Liver (tissue), 9 donors: Measurements from ENCODE around the gene FBXW5. TPM values are rescaled to one million over a fixed set of nuclear protein-coding genes. Genes with fewer than 3 reads are reported as not detected.

Source experiments
- DNase-seq: peaks from one replicate; pipeline ENCODE4 v3.0.0-alpha.2; 2017; ENCODE audit warnings: low spot score
- H3K27ac ChIP-seq, 2 donors: one replicate each; pipeline ENCODE4 v1.7.0; 2013; ENCODE audit warnings: inconsistent platforms in 2 of 2, low read length in 2 of 2, control low read depth in 1 of 2, low read depth in 1 of 2, mild to moderate bottlenecking in 1 of 2
- H3K27me3 ChIP-seq, 4 donors: one replicate each; pipeline versions ENCODE4 v1.6.1 to v1.7.0; 2013; ENCODE audit warnings: low read length in 3 of 4, inconsistent platforms in 1 of 4, mild to moderate bottlenecking in 1 of 4, moderate library complexity in 1 of 4; ENCODE audit not compliant: control insufficient read depth in 4 of 4, insufficient read depth in 4 of 4
- H3K36me3 ChIP-seq, 4 donors: one replicate each; pipeline versions ENCODE4 v1.6.1 to v1.7.0; 2013; ENCODE audit warnings: low read length in 3 of 4, mild to moderate bottlenecking in 3 of 4, low read depth in 1 of 4, moderate library complexity in 1 of 4; ENCODE audit not compliant: control insufficient read depth in 4 of 4, insufficient read depth in 3 of 4
- H3K4me1 ChIP-seq, 4 donors: one replicate each; pipeline versions ENCODE4 v1.6.1 to v1.7.0; 2013; ENCODE audit warnings: low read length in 3 of 4, mild to moderate bottlenecking in 3 of 4, moderate library complexity in 1 of 4; ENCODE audit not compliant: control insufficient read depth in 4 of 4, insufficient read depth in 4 of 4
- H3K4me3 ChIP-seq, 3 donors: one replicate each; pipeline versions ENCODE4 v1.6.1 to v1.7.0; 2013; ENCODE audit warnings: low read length in 3 of 3, control low read depth in 1 of 3, low read depth in 1 of 3, mild to moderate bottlenecking in 1 of 3
- H3K9ac ChIP-seq, 2 donors: one replicate each; pipeline ENCODE4 v1.7.0; 2013; ENCODE audit warnings: low read length in 2 of 2, mild to moderate bottlenecking in 2 of 2, moderate library complexity in 2 of 2, control low read depth in 1 of 2, low read depth in 1 of 2
- H3K9me3 ChIP-seq, 4 donors: one replicate each; pipeline versions ENCODE4 v1.6.1 to v1.7.0; 2013; ENCODE audit warnings: low read length in 3 of 4; ENCODE audit not compliant: control insufficient read depth in 4 of 4
- CTCF ChIP-seq: fragments of 150-350 bp; IDR thresholded peaks from 2 replicates; pipeline ENCODE4 v1.5.1; 2017; ENCODE audit warnings: improper control_type of control experiment, low read depth, low read length; ENCODE audit not compliant: missing input control
- EGR1 ChIP-seq, 2 donors: IDR thresholded peaks; 2 replicates each; pipeline ENCODE4 v1.6.1; 2016 to 2018; ENCODE audit warnings: antibody characterized with exemption in 2 of 2, low read depth in 2 of 2
- FOXA1 ChIP-seq: IDR thresholded peaks from 2 replicates; pipeline ENCODE4 v1.6.1; 2016; ENCODE audit warnings: antibody characterized with exemption
- HNF4A ChIP-seq, 2 donors: conservative IDR thresholded peaks; 2 replicates each; pipeline ENCODE4 v1.6.1; 2016; ENCODE audit warnings: antibody characterized with exemption in 2 of 2, mild to moderate bottlenecking in 2 of 2
- HNF4G ChIP-seq: IDR thresholded peaks from 2 replicates; pipeline ENCODE4 v1.6.1; 2016; ENCODE audit warnings: antibody characterized with exemption
- JUND ChIP-seq, 2 donors: IDR thresholded peaks; 2 replicates each; pipeline ENCODE4 v1.6.1; 2016; ENCODE audit warnings: antibody characterized with exemption in 2 of 2
- NR2F2 ChIP-seq: IDR thresholded peaks from 2 replicates; pipeline ENCODE4 v1.6.1; 2016; ENCODE audit warnings: antibody characterized with exemption
- RAD21 ChIP-seq, 2 donors: IDR thresholded peaks; 2 replicates each; pipeline ENCODE4 v1.6.1; 2016; ENCODE audit warnings: antibody characterized with exemption in 2 of 2, mild to moderate bottlenecking in 2 of 2
- REST ChIP-seq: IDR thresholded peaks from 2 replicates; pipeline ENCODE4 v1.6.1; 2016; ENCODE audit warnings: antibody characterized with exemption, mild to moderate bottlenecking
- RXRA ChIP-seq, 2 donors: IDR thresholded peaks; 2 replicates each; pipeline ENCODE4 v1.6.1; 2017 to 2018; ENCODE audit warnings: antibody characterized with exemption in 2 of 2, mild to moderate bottlenecking in 1 of 2
- SP1 ChIP-seq: IDR thresholded peaks from 2 replicates; pipeline ENCODE4 v1.6.1; 2018; ENCODE audit warnings: antibody characterized with exemption, mild to moderate bottlenecking
- TAF1 ChIP-seq: conservative IDR thresholded peaks from 2 replicates; pipeline ENCODE4 v1.6.1; 2016; ENCODE audit warnings: antibody characterized with exemption, mild to moderate bottlenecking
- YY1 ChIP-seq: IDR thresholded peaks from 2 replicates; pipeline ENCODE4 v1.6.1; 2016; ENCODE audit warnings: antibody characterized with exemption, mild to moderate bottlenecking
- ZBTB33 ChIP-seq: IDR thresholded peaks from 2 replicates; pipeline ENCODE4 v1.6.1; 2016; ENCODE audit warnings: antibody characterized with exemption
- WGBS: extraction: QIAGEN DNeasy Blood & Tissue Kit; methylation state at CpG from one replicate; pipeline ENCODE4 v1.1.7; 2013; 5-methylcytosine and 5-hydroxymethylcytosine counted together
- polyA plus RNA-seq, 2 donors: library from polyadenylated mRNA; stranded (reverse) in 1 of 2; unstranded in 1 of 2; fragments of 200-250 nt in 1 of 2; fragments of >200 nt in 1 of 2; fragmentation: Nextera tagmentation in 1 of 2; extraction: Ambion mirVana in 1 of 2; gene quantifications; one replicate each; pipeline versions ENCODE4 v1.2.1 to v1.2.3, GENCODE V29; 2013 to 2015
- total RNA-seq, 2 donors: library from RNA; depleted of rRNA; stranded (reverse); fragments of >200 nt; gene quantifications; one replicate each; pipeline ENCODE4 v1.2.3, GENCODE V29; 2014
- donor health status: healthy.
- donor health status: healthy.
- donor health status: healthy.
- donor health status: healthy.
- donor health status: healthy.

Gene FBXW5
- total and polyA plus RNA-seq, 4 donors, result 64.0 to 163 (median 109) TPM

- no peak for DNase-seq
- 86% methylated on average over 60 of the region's 60 CpGs for WGBS
- no peak overlapping the region for H3K9ac ChIP-seq
Observed at GRCh38 chr9:136942112-136942880, 2.2 kb downstream of the FBXW5 start.

GRCh38 chr9:136941231-136942111 is 3.1 kb downstream of the FBXW5 start:
- Histone ChIP-seq H3K4me1 (peaks cover 21 to 68% (median 41%) of the 10 kb centered on the region in 4 donors), H3K27me3 (no peaks in the 10 kb centered on the region), H3K27ac (peak overlapping the region; percentile 82 to 90), H3K9me3 (no peaks in the 10 kb centered on the region), H3K36me3 (peaks cover 0 to 14% (median 9%) of the 10 kb centered on the region in 4 donors), H3K4me3 (no peak overlapping the region), H3K9ac (no peak overlapping the region)
- WGBS, result 94% methylated on average over 55 of the region's 55 CpGs
- no peak for DNase-seq
- no peak for TF ChIP-seq REST
- no peak for TF ChIP-seq YY1
- TF ChIP-seq CTCF, result no peak
- no peak for TF ChIP-seq SP1
- TF ChIP-seq JUND (IDR thresholded peaks at IDR 0.05), result no peak
- TF ChIP-seq TAF1, result no peak
- no peak for TF ChIP-seq FOXA1
- TF ChIP-seq RAD21 (IDR thresholded peaks at IDR 0.05), result no peak
- no peak for TF ChIP-seq ZBTB33
- TF ChIP-seq HNF4G, result no peak
- no peak for TF ChIP-seq NR2F2

More at GRCh38 chr9:136942112-136942880, 2.2 kb downstream of the FBXW5 start:
- no peaks in the 10 kb centered on the region for H3K9me3 ChIP-seq
- H3K36me3 ChIP-seq, result peaks cover 0 to 14% (median 9%) of the 10 kb centered on the region in 4 donors
- no peaks in the 10 kb centered on the region for H3K27me3 ChIP-seq
- H3K4me3 ChIP-seq, result no peak overlapping the region
- peaks cover 21 to 75% (median 45%) of the 10 kb centered on the region in 4 donors for H3K4me1 ChIP-seq
- TF ChIP-seq RAD21 (IDR thresholded peaks at IDR 0.05) (no peak), RXRA (IDR thresholded peaks at IDR 0.05) (no peak), YY1 (no peak), HNF4G (no peak), REST (no peak), JUND (IDR thresholded peaks at IDR 0.05) (no peak), EGR1 (IDR thresholded peaks at IDR 0.05; ENCODE audit: low read depth in 2 of 2) (no peak), FOXA1 (no peak), HNF4A (conservative IDR thresholded peaks at IDR 0.05) (no peak), NR2F2 (no peak), TAF1 (no peak)
- peak overlapping the region; percentile 8 to 82 for H3K27ac ChIP-seq
